Right renal cortex interstitium (tissue), 3 donors: Measurements from ENCODE around the gene ARHGEF5. TPM values are rescaled to one million over a fixed set of nuclear protein-coding genes. Genes with fewer than 3 reads are reported as not detected.

ENCODE experiments used
- DNase-seq, 3 donors: peaks; one replicate each; pipeline ENCODE4 v3.0.0-alpha.2; 2013; ENCODE audit warnings: low read depth in 3 of 3, low spot score in 2 of 3
- polyA plus RNA-seq, 3 donors: library from polyadenylated mRNA; unstranded; fragments of 120-200 nt; gene quantifications; one replicate each; pipeline ENCODE4 v1.2.1, GENCODE V29; 2013; ENCODE audit not compliant: insufficient read length in 3 of 3

ARHGEF5 gene
- polyA plus RNA-seq, 3 donors = 21.3 to 22.2 (median 21.6) TPM

GRCh38 chr7:144379776-144380384, 24.7 kb downstream of the ARHGEF5 start:
- DNase-seq = no peak

GRCh38 chr7:144384071-144384470, 28.9 kb downstream of the ARHGEF5 start:
- no peak for DNase-seq

GRCh38 chr7:144384555-144385245, 29.5 kb downstream of the ARHGEF5 start:
- DNase-seq = no peak

GRCh38 chr7:144386741-144387140, 31.5 kb downstream of the ARHGEF5 start:
- no peak for DNase-seq

- DNase-seq = no peak
Measured at GRCh38 chr7:144388950-144389349, 33.7 kb downstream of the ARHGEF5 start.

- DNase-seq = no peak
Measured at GRCh38 chr7:144390481-144390880, 35.3 kb downstream of the ARHGEF5 start.

- DNase-seq = no peak
Measured at GRCh38 chr7:144391014-144391413, 35.8 kb downstream of the ARHGEF5 start.

- DNase-seq = peak; percentile 50 to 51 (median 50)
Measured at GRCh38 chr7:144391823-144392255, 36.6 kb downstream of the ARHGEF5 start.

GRCh38 chr7:144397086-144397485, 41.9 kb downstream of the ARHGEF5 start:
- DNase-seq = no peak

- DNase-seq = no peak
Measured at GRCh38 chr7:144398291-144398690, 43.1 kb downstream of the ARHGEF5 start.

GRCh38 chr7:144398911-144399310, 43.7 kb downstream of the ARHGEF5 start:
- DNase-seq = no peak

- no peak for DNase-seq
Measured at GRCh38 chr7:144399946-144400345, 44.7 kb downstream of the ARHGEF5 start.

- no peak for DNase-seq
Measured at GRCh38 chr7:144401490-144401889, 46.3 kb downstream of the ARHGEF5 start.

- no peak for DNase-seq
Measured at GRCh38 chr7:144403102-144403501, 47.9 kb downstream of the ARHGEF5 start.

- DNase-seq = no peak
Measured at GRCh38 chr7:144403649-144404061, 48.5 kb downstream of the ARHGEF5 start, which contains the start of gene NOBOX. TSS of gene NOBOX (minus strand) at chr7:144403693.

GRCh38 chr7:144404946-144405345, 49.7 kb downstream of the ARHGEF5 start:
- DNase-seq = no peak

- DNase-seq = no peak
Measured at GRCh38 chr7:144407266-144407931, 52.2 kb downstream of the ARHGEF5 start.

- DNase-seq = no peak
Measured at GRCh38 chr7:144408121-144408520, 52.9 kb downstream of the ARHGEF5 start.

GRCh38 chr7:144410441-144410840, 55.2 kb downstream of the ARHGEF5 start:
- DNase-seq = no peak

GRCh38 chr7:144414815-144415214, 59.6 kb downstream of the ARHGEF5 start:
- no peak for DNase-seq

- DNase-seq = no peak
Measured at GRCh38 chr7:144415858-144416257, 60.7 kb downstream of the ARHGEF5 start.

- DNase-seq = no peak
Measured at GRCh38 chr7:144416341-144416740, 61.1 kb downstream of the ARHGEF5 start.
